B cell (primary cell): ENCODE results near the gene DLG2.

Source experiments
- EZH2 ChIP-seq: IDR thresholded peaks from 2 replicates; pipeline ENCODE4 v1.6.1; 2012; ENCODE audit warnings: borderline replicate concordance, low read depth, mild to moderate bottlenecking, moderate library complexity, low read length; ENCODE audit not compliant: insufficient read depth, poor library complexity, severe bottlenecking
- TF ChIP-seq, protein P1 (sequence below): fragments of 200-600 bp; IDR thresholded peaks from one replicate; pipeline ENCODE4 v1.8.0; 2022; ENCODE audit warnings: antibody characterized with exemption, mild to moderate bottlenecking

DNA sequence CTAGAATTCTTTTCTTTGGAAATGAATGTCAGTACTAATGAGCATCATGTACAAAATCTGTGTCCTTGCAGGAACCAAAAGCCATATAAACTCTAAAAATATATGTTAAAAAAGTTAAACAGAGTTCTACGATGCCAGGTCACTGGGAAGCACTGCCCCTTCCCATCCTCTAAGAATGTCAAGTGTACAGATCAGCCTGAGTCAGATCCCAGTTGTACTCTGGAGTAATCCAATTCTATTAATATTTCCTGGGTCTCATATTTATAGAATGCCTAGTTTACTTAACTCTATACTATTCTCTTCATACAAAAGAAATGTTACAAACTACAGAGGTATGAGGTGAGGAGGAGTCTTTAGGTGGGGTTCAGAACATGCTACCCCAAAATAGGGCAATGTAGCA, 460.1 kb downstream of the DLG2 start:
- TF ChIP-seq, protein P1, sequence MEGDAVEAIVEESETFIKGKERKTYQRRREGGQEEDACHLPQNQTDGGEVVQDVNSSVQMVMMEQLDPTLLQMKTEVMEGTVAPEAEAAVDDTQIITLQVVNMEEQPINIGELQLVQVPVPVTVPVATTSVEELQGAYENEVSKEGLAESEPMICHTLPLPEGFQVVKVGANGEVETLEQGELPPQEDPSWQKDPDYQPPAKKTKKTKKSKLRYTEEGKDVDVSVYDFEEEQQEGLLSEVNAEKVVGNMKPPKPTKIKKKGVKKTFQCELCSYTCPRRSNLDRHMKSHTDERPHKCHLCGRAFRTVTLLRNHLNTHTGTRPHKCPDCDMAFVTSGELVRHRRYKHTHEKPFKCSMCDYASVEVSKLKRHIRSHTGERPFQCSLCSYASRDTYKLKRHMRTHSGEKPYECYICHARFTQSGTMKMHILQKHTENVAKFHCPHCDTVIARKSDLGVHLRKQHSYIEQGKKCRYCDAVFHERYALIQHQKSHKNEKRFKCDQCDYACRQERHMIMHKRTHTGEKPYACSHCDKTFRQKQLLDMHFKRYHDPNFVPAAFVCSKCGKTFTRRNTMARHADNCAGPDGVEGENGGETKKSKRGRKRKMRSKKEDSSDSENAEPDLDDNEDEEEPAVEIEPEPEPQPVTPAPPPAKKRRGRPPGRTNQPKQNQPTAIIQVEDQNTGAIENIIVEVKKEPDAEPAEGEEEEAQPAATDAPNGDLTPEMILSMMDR: no peak
- TF ChIP-seq EZH2: no peak
